Astrocyte of the cerebellum (primary cell): ENCODE data around the gene CLEC19A.

ENCODE experiments used
- DNase-seq: peaks from one replicate; pipeline ENCODE4 v3.0.0-alpha.2; 2011; ENCODE audit warnings: low read depth
- H3K4me3 ChIP-seq: 2 replicates; pipeline ENCODE4 v1.5.1; 2011; ENCODE audit warnings: mild to moderate bottlenecking, low read depth, low read length, moderate library complexity
- CTCF ChIP-seq: IDR thresholded peaks from 2 replicates; pipeline ENCODE4 v1.5.1; 2012; ENCODE audit warnings: low read length, low read depth, moderate library complexity, mild to moderate bottlenecking; ENCODE audit errors: missing control alignments
- in situ Hi-C: cut with HindIII; loops from 2 replicates; pipeline ENCODE4 v1.10.0; 2017; ENCODE audit warnings: low sequenced_read_pairs

Gene CLEC19A

GRCh38 chr16:19264123-19264673 lies 21.3 kb upstream of the CLEC19A start:
- no peak for DNase-seq
- H3K4me3 ChIP-seq, result no peak overlapping the region
- TF ChIP-seq CTCF, result no peak
- in situ Hi-C loops, result no loop called here

DNA sequence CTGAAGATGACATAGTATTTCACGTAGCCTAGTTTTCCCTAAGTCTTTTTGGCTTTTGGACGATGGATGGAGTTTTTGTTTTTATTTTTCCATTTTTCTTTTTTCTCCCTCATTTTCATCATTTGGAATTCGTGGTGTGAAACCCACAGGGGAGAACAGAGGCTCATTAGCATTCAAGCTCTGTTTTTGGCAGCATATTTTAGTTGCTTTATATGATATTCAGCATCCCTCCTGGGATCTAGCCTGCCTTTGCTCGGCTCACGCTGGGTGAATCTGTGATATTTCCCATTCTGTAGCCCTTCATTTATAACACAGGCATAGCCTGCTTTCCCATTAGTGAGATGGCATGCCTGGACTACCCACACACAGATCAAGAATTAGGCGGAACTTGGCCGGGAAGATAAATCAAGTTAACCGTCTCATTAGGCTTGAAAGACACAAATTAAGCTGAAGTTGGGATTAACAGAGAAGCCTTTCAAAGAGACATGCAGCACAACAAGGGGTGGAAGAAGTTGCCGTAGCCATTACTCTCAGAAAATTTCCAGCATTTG lies 20.1 kb upstream of the CLEC19A start:
- H3K4me3 ChIP-seq, result no peak overlapping the region
- no peak for DNase-seq
- in situ Hi-C loops, result no loop called here
- TF ChIP-seq CTCF, result no peak

DNA sequence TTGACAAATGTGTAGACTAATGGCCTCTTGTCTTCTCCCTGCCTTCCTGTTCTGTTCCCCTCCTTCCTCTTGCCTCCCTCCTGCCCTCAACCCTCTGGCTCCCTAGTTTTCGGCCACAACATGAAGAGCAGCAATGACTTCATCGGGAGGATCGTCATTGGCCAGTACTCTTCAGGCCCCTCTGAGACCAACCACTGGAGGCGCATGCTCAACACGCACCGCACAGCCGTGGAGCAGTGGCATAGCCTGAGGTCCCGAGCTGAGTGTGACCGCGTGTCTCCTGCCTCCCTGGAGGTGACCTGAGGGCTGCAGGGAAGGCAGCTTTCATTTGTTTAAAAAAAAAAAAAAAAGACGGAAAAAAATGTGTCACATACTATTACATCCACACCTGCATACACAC lies 18.8 kb upstream of the CLEC19A start:
- DNase-seq, result no peak
- in situ Hi-C loops, result no loop called here
- no peak for TF ChIP-seq CTCF
- no peak overlapping the region for H3K4me3 ChIP-seq

DNA sequence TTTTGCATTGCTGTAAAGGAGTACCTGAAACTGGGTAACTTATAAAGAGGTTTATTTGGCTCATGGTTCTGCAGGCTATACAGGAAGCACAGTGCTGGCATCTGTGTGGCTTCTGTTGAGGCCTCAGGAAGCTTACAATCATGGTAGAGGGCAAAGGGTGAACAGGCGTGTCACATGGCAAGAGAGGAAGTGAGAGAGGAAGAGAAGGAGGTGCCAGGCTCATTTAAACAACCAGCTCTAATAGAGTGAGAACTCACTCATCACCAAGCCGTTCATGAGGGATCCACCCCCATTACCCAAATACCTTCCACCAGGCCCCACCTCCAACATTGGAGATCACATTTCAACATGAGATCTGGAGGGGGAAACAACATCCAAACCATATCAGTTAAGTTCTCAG lies 16.4 kb upstream of the CLEC19A start:
- no peak for TF ChIP-seq CTCF
- in situ Hi-C loops, result no loop called here
- no peak for DNase-seq
- no peak overlapping the region for H3K4me3 ChIP-seq

GRCh38 chr16:19274165-19274797 lies 11.2 kb upstream of the CLEC19A start:
- no peak for TF ChIP-seq CTCF
- in situ Hi-C loops, result no loop called here
- DNase-seq, result no peak
- H3K4me3 ChIP-seq, result no peak overlapping the region

- TF ChIP-seq CTCF, result no peak
- in situ Hi-C loops, result no loop called here
- no peak for DNase-seq
- no peak overlapping the region for H3K4me3 ChIP-seq
Measured at GRCh38 chr16:19278403-19278802, 7.1 kb upstream of the CLEC19A start.
